B cell (primary cell): Measurements from ENCODE around the gene ACADM.

Experiments used
- EZH2 ChIP-seq: IDR thresholded peaks from 2 replicates; pipeline ENCODE4 v1.6.1; 2012; ENCODE audit warnings: borderline replicate concordance, low read depth, mild to moderate bottlenecking, moderate library complexity, low read length; ENCODE audit not compliant: insufficient read depth, poor library complexity, severe bottlenecking
- TF ChIP-seq, protein P1 (sequence below): fragments of 200-600 bp; IDR thresholded peaks from one replicate; pipeline ENCODE4 v1.8.0; 2022; ENCODE audit warnings: antibody characterized with exemption, mild to moderate bottlenecking

DNA sequence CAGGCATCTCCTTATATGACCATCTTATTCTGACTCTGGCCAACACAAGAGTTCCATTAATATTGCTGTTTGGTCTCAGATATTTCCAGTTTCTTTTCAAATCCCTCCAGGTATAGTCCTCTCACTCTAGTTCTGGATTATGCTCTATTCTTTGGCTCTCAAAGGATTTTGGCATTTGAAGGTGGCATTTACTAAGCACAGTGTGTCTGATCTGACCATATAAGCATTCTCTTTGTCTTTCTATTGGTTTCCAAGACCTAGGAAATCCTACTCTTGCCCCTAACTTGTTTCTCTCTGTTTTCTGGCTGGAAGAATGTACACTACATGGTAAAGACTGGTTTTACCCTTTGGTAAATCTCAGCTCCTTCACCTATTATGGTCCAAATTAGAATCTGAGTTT is 12.7 kb upstream of the ACADM start:
- TF ChIP-seq, protein P1, sequence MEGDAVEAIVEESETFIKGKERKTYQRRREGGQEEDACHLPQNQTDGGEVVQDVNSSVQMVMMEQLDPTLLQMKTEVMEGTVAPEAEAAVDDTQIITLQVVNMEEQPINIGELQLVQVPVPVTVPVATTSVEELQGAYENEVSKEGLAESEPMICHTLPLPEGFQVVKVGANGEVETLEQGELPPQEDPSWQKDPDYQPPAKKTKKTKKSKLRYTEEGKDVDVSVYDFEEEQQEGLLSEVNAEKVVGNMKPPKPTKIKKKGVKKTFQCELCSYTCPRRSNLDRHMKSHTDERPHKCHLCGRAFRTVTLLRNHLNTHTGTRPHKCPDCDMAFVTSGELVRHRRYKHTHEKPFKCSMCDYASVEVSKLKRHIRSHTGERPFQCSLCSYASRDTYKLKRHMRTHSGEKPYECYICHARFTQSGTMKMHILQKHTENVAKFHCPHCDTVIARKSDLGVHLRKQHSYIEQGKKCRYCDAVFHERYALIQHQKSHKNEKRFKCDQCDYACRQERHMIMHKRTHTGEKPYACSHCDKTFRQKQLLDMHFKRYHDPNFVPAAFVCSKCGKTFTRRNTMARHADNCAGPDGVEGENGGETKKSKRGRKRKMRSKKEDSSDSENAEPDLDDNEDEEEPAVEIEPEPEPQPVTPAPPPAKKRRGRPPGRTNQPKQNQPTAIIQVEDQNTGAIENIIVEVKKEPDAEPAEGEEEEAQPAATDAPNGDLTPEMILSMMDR: no peak
- no peak for TF ChIP-seq EZH2
